ENCODE measurements around the gene TUG1.

The TUG1 gene

DNA sequence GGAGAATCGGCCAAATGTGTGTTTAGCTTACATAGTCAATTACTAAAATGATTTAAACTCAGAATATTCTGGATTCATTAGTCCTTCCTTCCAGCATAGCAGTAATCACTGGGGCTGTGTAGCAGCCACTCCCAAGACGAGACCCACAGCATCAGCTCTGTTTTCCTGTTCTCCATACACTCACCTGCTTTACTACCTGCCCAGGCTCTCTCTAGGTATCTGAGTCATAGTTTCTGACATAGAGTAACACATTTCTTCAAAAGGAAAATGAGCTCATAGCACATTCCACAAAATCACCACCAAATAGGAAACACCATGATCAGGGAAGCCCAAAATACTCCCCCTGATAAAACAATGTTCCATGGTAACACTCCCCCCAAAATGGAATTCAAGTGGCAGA is 23.4 kb upstream of the TUG1 start:
- FAIRE-seq, result no peak
- DNase-seq (ENCODE audit: insufficient read length, low spot score), result no peak
- TF ChIP-seq POU2F2 (IDR thresholded peaks at IDR 0.05; ENCODE audit: low read depth, low read length), result no peak
- no peak for TF ChIP-seq PAX5 (IDR thresholded peaks at IDR 0.05; ENCODE audit: insufficient read depth, low read length, severe bottlenecking)
- TF ChIP-seq POLR2AphosphoS5 (IDR thresholded peaks at IDR 0.05; ENCODE audit: low read depth, low read length), result no peak
- TF ChIP-seq POLR2A (IDR thresholded peaks at IDR 0.05; ENCODE audit: low read depth, low read length), result no peak
- TF ChIP-seq SPI1 (IDR thresholded peaks at IDR 0.05; ENCODE audit: low read depth, low read length), result no peak
- TF ChIP-seq TAF1 (IDR thresholded peaks at IDR 0.05; ENCODE audit: low read depth, low read length), result no peak

DNA sequence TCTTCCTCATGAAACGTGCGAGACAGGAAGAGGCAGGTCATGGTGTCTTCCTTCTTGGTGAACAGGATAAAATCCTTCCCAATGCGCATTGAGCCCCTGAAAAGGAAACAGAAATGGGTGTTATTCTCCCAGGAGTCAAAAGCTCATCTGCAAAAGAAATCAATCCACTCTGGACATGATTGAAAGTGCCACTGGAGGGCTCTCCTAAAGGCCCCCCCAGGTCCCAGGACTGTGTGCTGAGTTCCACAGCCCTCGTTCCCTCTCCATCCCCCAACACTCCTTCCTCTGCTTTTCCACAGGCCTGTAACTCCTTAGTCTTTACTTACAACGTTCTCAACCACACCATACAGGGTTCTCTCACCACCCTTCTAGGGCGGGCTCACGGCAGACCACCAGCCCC is 22.7 kb upstream of the TUG1 start:
- no peak for DNase-seq (ENCODE audit: insufficient read length, low spot score)
- FAIRE-seq, result no peak
- TF ChIP-seq SPI1 (IDR thresholded peaks at IDR 0.05; ENCODE audit: low read depth, low read length) (no peak), TAF1 (IDR thresholded peaks at IDR 0.05; ENCODE audit: low read depth, low read length) (no peak), POU2F2 (IDR thresholded peaks at IDR 0.05; ENCODE audit: low read depth, low read length) (no peak), PAX5 (IDR thresholded peaks at IDR 0.05; ENCODE audit: insufficient read depth, low read length, severe bottlenecking) (no peak), POLR2A (IDR thresholded peaks at IDR 0.05; ENCODE audit: low read depth, low read length) (no peak), POLR2AphosphoS5 (IDR thresholded peaks at IDR 0.05; ENCODE audit: low read depth, low read length) (no peak)

DNA sequence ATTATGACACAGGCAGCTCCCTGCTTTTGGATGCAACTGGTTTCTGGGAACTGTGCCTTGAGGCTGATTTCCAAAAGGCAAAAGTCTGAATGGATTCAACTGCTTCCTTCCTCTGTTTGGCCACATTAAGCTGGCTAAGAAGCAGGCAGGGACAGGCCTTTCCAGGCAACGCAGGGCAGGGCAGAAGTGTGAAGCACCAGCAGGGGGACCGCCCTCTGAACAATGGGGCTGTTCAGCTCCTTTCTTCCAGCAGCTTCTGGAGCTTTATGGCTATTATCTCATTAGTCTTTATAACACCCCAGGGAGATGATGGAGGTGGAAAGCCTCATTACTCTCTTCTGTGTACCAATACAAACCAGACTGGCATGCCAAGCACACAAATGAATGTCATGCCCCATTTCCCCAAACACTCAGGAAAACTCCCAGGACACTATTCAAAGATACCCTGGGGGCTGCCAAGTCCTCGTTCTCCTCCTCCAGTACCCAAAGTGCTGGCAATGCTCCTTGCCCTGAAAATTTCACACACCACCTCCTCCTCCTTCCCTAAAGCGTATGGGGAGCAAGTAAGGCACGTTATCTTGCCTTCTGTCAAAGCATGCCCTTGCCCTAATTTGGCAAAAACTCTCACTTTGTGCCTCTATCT is 21.8 kb upstream of the TUG1 start:
- TF ChIP-seq POLR2AphosphoS5 (IDR thresholded peaks at IDR 0.05; ENCODE audit: low read depth, low read length) (no peak), SPI1 (IDR thresholded peaks at IDR 0.05; ENCODE audit: low read depth, low read length) (no peak), POU2F2 (IDR thresholded peaks at IDR 0.05; ENCODE audit: low read depth, low read length) (no peak), POLR2A (IDR thresholded peaks at IDR 0.05; ENCODE audit: low read depth, low read length) (no peak), TAF1 (IDR thresholded peaks at IDR 0.05; ENCODE audit: low read depth, low read length) (no peak), PAX5 (IDR thresholded peaks at IDR 0.05; ENCODE audit: insufficient read depth, low read length, severe bottlenecking) (no peak)
- FAIRE-seq, result no peak
- no peak for DNase-seq (ENCODE audit: insufficient read length, low spot score)

DNA sequence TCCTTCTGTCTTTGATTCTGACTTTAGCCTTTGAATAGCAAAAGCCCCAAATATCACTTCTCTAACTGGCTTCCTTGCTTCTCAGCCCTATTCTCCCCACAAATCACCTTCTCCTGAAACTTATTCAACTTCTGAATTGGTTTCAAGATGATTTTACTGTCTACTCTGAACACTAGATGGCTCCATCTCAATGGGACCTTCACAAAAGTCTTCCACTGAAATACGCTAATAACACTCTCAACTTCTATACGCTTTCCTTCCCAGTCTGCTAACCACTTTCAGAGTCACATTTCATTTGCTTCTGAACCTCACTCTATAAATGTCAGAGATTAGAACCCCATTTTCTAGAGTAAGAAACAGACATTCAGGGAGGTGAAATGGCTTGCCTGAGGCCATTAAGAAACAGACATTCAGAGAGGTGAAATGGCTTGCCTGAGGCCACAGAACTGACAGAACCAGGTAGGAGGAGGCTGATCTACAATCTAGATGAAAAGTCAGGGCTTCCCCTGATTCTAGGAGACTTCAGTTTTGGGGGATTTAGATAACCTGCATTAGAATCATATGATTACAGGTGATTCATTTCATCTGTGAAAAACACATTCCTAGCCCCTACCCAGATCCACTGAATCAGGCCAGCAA is 21.1 kb upstream of the TUG1 start:
- DNase-seq (ENCODE audit: insufficient read length, low spot score), result no peak
- no peak for FAIRE-seq

DNA sequence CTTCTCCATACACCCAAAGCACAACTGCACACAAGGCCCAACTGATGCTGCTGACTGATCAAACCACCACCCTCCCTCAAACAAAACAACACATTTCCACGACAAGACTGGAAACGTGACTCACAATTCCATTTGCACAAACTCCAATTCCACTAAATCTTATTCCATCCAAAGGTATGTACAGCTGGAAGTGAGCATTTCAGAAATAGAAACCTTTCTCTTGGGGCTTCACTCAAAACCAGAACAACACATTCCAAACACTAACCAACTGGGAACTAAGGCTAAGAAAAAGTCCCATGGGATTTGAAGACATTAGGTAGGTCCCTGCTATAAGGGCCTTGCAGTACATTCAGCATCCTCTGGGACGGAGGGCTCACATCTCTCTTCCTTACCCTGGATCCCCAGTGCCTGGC is 20.1 kb upstream of the TUG1 start:
- FAIRE-seq, result no peak
- no peak for DNase-seq (ENCODE audit: insufficient read length, low spot score)
- TF ChIP-seq SPI1 (IDR thresholded peaks at IDR 0.05; ENCODE audit: low read depth, low read length), result no peak
- no peak for TF ChIP-seq PAX5 (IDR thresholded peaks at IDR 0.05; ENCODE audit: insufficient read depth, low read length, severe bottlenecking)
- no peak for TF ChIP-seq POU2F2 (IDR thresholded peaks at IDR 0.05; ENCODE audit: low read depth, low read length)
- no peak for TF ChIP-seq TAF1 (IDR thresholded peaks at IDR 0.05; ENCODE audit: low read depth, low read length)
- no peak for TF ChIP-seq POLR2AphosphoS5 (IDR thresholded peaks at IDR 0.05; ENCODE audit: low read depth, low read length)
- no peak for TF ChIP-seq POLR2A (IDR thresholded peaks at IDR 0.05; ENCODE audit: low read depth, low read length)

More for the DNA sequence above, 21.1 kb upstream of the TUG1 start:
- TF ChIP-seq POLR2A (IDR thresholded peaks at IDR 0.05; ENCODE audit: low read depth, low read length) (no peak), SPI1 (IDR thresholded peaks at IDR 0.05; ENCODE audit: low read depth, low read length) (no peak), TAF1 (IDR thresholded peaks at IDR 0.05; ENCODE audit: low read depth, low read length) (no peak), POU2F2 (IDR thresholded peaks at IDR 0.05; ENCODE audit: low read depth, low read length) (no peak)

DNA sequence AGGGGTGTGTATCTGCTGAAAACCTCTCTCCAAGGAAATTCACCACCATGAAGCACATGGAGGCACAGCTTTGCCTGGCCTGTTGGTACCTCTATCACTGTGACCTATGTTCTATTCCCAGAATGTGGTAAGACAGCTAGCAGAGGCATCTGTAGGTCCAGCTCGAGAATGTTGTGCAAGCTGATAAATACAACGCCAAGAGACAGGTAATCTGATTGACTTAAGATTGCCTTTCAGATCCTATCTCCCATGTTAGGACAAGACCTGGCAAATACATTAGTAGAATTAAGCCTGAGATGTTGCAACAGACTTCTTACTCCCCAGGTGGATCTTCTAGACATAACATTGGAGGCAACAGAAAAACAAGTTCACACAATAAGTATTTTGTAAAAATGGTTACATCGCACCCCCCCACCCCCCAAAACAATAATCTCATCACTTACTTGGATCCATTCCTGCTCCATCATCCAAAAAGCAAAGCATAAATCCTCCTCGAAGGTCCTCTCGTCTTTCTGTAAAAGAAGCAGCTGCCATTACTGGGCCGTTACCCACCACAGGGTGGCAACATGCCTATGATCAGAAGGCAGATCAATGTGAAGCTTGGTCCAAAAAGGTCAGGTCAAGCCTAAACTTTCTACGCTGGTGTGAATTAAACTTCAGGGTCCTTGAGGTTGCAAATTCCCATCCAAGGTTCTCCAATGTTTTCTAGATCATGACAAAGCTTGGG is 19.0 kb upstream of the TUG1 start:
- TF ChIP-seq SPI1 (IDR thresholded peaks at IDR 0.05; ENCODE audit: low read depth, low read length) (no peak), TAF1 (IDR thresholded peaks at IDR 0.05; ENCODE audit: low read depth, low read length) (no peak), POLR2AphosphoS5 (IDR thresholded peaks at IDR 0.05; ENCODE audit: low read depth, low read length) (no peak), POU2F2 (IDR thresholded peaks at IDR 0.05; ENCODE audit: low read depth, low read length) (no peak), PAX5 (IDR thresholded peaks at IDR 0.05; ENCODE audit: insufficient read depth, low read length, severe bottlenecking) (no peak), POLR2A (IDR thresholded peaks at IDR 0.05; ENCODE audit: low read depth, low read length) (no peak)
- FAIRE-seq, result no peak
- DNase-seq (ENCODE audit: insufficient read length, low spot score), result no peak

DNA sequence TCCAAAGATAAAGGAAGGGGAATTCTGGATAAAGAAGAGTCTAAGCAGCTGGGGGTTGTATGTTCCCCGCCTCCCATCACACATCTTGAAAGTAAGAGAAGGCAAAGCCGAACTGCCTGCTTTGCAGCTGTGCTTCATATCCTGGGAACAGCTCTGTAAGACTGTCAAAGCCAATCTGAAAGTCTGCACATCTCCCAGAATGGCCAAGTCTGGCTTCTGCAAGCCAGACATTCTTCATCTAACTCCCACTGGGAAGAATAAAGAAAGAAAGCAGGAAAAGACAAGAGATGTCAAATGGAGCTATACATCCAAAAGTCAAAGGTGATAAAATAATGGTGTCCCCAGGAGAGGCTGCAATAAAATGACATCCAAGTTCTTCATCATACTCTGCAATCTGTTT is 15.9 kb upstream of the TUG1 start:
- FAIRE-seq, result no peak
- no peak for DNase-seq (ENCODE audit: insufficient read length, low spot score)
- TF ChIP-seq POU2F2 (IDR thresholded peaks at IDR 0.05; ENCODE audit: low read depth, low read length) (no peak), PAX5 (IDR thresholded peaks at IDR 0.05; ENCODE audit: insufficient read depth, low read length, severe bottlenecking) (no peak), TAF1 (IDR thresholded peaks at IDR 0.05; ENCODE audit: low read depth, low read length) (no peak), SPI1 (IDR thresholded peaks at IDR 0.05; ENCODE audit: low read depth, low read length) (no peak), POLR2A (IDR thresholded peaks at IDR 0.05; ENCODE audit: low read depth, low read length) (no peak), POLR2AphosphoS5 (IDR thresholded peaks at IDR 0.05; ENCODE audit: low read depth, low read length) (no peak)

DNA sequence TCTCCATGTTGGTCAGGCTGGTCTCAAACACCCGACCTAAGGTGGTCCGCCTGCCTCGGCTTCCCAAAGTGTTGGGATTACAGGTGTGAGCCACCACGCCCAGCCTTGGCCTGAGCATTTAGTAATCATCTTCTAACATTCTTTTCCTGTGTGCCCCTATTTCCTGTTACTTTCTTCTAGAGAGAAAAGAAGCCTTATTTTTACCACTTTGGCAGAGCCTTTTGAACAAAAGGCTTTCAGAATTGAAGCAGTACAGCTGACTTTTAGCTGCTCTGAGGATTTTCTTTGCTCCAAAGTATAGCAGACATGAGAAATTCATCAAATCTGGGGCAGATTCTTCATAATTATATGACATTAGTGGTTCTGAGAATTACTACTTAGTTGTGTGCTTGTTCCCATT is 13.9 kb upstream of the TUG1 start:
- FAIRE-seq (no peak), DNase-seq (ENCODE audit: insufficient read length, low spot score) (no peak)
- TF ChIP-seq TAF1 (IDR thresholded peaks at IDR 0.05; ENCODE audit: low read depth, low read length), result no peak
- no peak for TF ChIP-seq SPI1 (IDR thresholded peaks at IDR 0.05; ENCODE audit: low read depth, low read length)
- no peak for TF ChIP-seq POLR2A (IDR thresholded peaks at IDR 0.05; ENCODE audit: low read depth, low read length)
- no peak for TF ChIP-seq POU2F2 (IDR thresholded peaks at IDR 0.05; ENCODE audit: low read depth, low read length)
- no peak for TF ChIP-seq POLR2AphosphoS5 (IDR thresholded peaks at IDR 0.05; ENCODE audit: low read depth, low read length)
- no peak for TF ChIP-seq PAX5 (IDR thresholded peaks at IDR 0.05; ENCODE audit: insufficient read depth, low read length, severe bottlenecking)

DNA sequence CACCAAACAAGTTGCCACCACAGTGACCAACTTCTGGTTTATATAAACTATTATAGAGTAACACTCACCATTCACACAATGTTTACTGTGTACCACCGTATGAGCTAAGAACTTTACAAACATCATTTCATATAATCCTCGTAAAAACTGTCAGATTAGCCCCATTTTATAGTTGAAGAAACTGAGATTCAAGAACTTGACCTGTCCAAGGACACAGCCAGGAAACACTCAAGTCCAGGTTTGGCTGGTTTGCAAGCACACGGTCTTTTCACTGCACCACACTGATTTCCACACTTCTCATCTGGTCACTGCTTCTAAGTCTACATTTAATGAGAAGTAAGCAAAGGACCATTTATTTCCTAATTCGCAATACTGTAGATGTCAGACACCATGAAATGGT is 4.2 kb upstream of the TUG1 start:
- DNase-seq (ENCODE audit: insufficient read length, low spot score) (no peak), FAIRE-seq (no peak)
- no peak for TF ChIP-seq PAX5 (IDR thresholded peaks at IDR 0.05; ENCODE audit: insufficient read depth, low read length, severe bottlenecking)
- no peak for TF ChIP-seq POLR2AphosphoS5 (IDR thresholded peaks at IDR 0.05; ENCODE audit: low read depth, low read length)
- TF ChIP-seq POU2F2 (IDR thresholded peaks at IDR 0.05; ENCODE audit: low read depth, low read length), result no peak
- no peak for TF ChIP-seq SPI1 (IDR thresholded peaks at IDR 0.05; ENCODE audit: low read depth, low read length)
- TF ChIP-seq TAF1 (IDR thresholded peaks at IDR 0.05; ENCODE audit: low read depth, low read length), result no peak
- TF ChIP-seq POLR2A (IDR thresholded peaks at IDR 0.05; ENCODE audit: low read depth, low read length), result no peak

Measured in GM12891 (cell line).